Measurements from ENCODE around the gene GABBR2.

GRCh38 chr9:98363644-98364043, 345.1 kb downstream of the GABBR2 start:
- TF ChIP-seq CTCF (IDR thresholded peaks at IDR 0.05): no peak
- TF ChIP-seq POLR2A (IDR thresholded peaks at IDR 0.05): no peak
- no peak for TF ChIP-seq EP300 (IDR thresholded peaks at IDR 0.05)

Data from suprapubic skin (tissue), 3 donors.